ENCODE measurements around the gene SOAT2.
A peak's percentile ranks its signal among the peaks of the same experiment; 100 is the strongest.
"Not testable (repeated sequence)": the region's sequence is repeated elsewhere in the genome, so short reads cannot be mapped to it uniquely, and the experiment has no call there.

The SOAT2 gene

GRCh38 chr12:53160000-53160399 lies 56.7 kb downstream of the SOAT2 start:
- H4K91ac ChIP-seq (ENCODE audit: low read length): no peak overlapping the region
- 88% methylated on average over 16 of the region's 16 CpGs for WGBS
- no peak overlapping the region for H4K8ac ChIP-seq (ENCODE audit: low read length)
- no peak overlapping the region for H2BK15ac ChIP-seq (ENCODE audit: low read depth, poor library complexity, severe bottlenecking)
- no peak overlapping the region for H3K27ac ChIP-seq (ENCODE audit: low read length, poor library complexity, severe bottlenecking)
- no peak overlapping the region for H2BK120ac ChIP-seq (ENCODE audit: low read depth, low read length)
- DNase-seq: no peak
- H3K18ac ChIP-seq (ENCODE audit: low read depth in 1 of 2, low read length in 2 of 2): no peak overlapping the region
- H2AFZ ChIP-seq (ENCODE audit: low read depth, low read length): no peak overlapping the region
- H3K23ac ChIP-seq (ENCODE audit: low read length in 2 of 2): no peak overlapping the region
- H3K79me1 ChIP-seq (replicated peaks; ENCODE audit: low read length, poor library complexity, severe bottlenecking): no peaks in the 10 kb centered on the region
- H3K4me3 ChIP-seq (ENCODE audit: insufficient read depth in 1 of 2, low read depth in 1 of 2, low read length in 2 of 2): no peak overlapping the region
- H3K14ac ChIP-seq (ENCODE audit: low read length in 2 of 2): no peak overlapping the region
- no peak overlapping the region for H2AK5ac ChIP-seq (ENCODE audit: low read length, severe bottlenecking)
- no peak overlapping the region for H3K4ac ChIP-seq (ENCODE audit: low read depth in 1 of 2, low read length in 2 of 2)
- no peaks in the 10 kb centered on the region for H3K27me3 ChIP-seq (ENCODE audit: control insufficient read depth in 1 of 2, insufficient read depth in 1 of 2, low read length in 2 of 2)
- H3K9me3 ChIP-seq (ENCODE audit: control insufficient read depth, low read length): no peaks in the 10 kb centered on the region
- H3K4me1 ChIP-seq (ENCODE audit: control insufficient read depth, insufficient read depth, low read depth, low read length): no peaks in the 10 kb centered on the region
- H2BK5ac ChIP-seq (ENCODE audit: low read depth, low read length, poor library complexity, severe bottlenecking): no peak overlapping the region
- H3K4me2 ChIP-seq (ENCODE audit: low read length, poor library complexity, severe bottlenecking): no peak overlapping the region
- H3K36me3 ChIP-seq (ENCODE audit: control insufficient read depth in 1 of 2, insufficient read depth in 2 of 2, low read depth in 1 of 2, low read length in 2 of 2): peaks cover 15 to 28% of the 10 kb centered on the region in 2 experiments
- no peak overlapping the region for H2BK12ac ChIP-seq (ENCODE audit: low read length in 2 of 2)
- H3K9ac ChIP-seq (ENCODE audit: low read length): no peak overlapping the region

GRCh38 chr12:53160673-53161072 lies 57.4 kb downstream of the SOAT2 start:
- H4K8ac ChIP-seq (ENCODE audit: low read length): no peak overlapping the region
- DNase-seq: no peak
- no peak overlapping the region for H2BK120ac ChIP-seq (ENCODE audit: low read depth, low read length)
- H3K14ac ChIP-seq (ENCODE audit: low read length in 2 of 2): no peak overlapping the region
- H3K4me1 ChIP-seq (ENCODE audit: control insufficient read depth, insufficient read depth, low read depth, low read length): no peaks in the 10 kb centered on the region
- no peak overlapping the region for H3K23ac ChIP-seq (ENCODE audit: low read length in 2 of 2)
- no peaks in the 10 kb centered on the region for H3K79me1 ChIP-seq (replicated peaks; ENCODE audit: low read length, poor library complexity, severe bottlenecking)
- peak overlapping the region; percentile 31 for H2BK15ac ChIP-seq (ENCODE audit: low read depth, poor library complexity, severe bottlenecking)
- no peak overlapping the region for H2AK5ac ChIP-seq (ENCODE audit: low read length, severe bottlenecking)
- H3K9me3 ChIP-seq (ENCODE audit: control insufficient read depth, low read length): no peaks in the 10 kb centered on the region
- no peak overlapping the region for H2BK5ac ChIP-seq (ENCODE audit: low read depth, low read length, poor library complexity, severe bottlenecking)
- H3K36me3 ChIP-seq (ENCODE audit: control insufficient read depth in 1 of 2, insufficient read depth in 2 of 2, low read depth in 1 of 2, low read length in 2 of 2): peaks cover 15 to 30% of the 10 kb centered on the region in 2 experiments
- H2AFZ ChIP-seq (ENCODE audit: low read depth, low read length): no peak overlapping the region
- no peak overlapping the region for H3K27ac ChIP-seq (ENCODE audit: low read length, poor library complexity, severe bottlenecking)
- no peak overlapping the region for H3K4me2 ChIP-seq (ENCODE audit: low read length, poor library complexity, severe bottlenecking)
- H3K4me3 ChIP-seq (ENCODE audit: insufficient read depth in 1 of 2, low read depth in 1 of 2, low read length in 2 of 2): no peak overlapping the region
- H2BK12ac ChIP-seq (ENCODE audit: low read length in 2 of 2): no peak overlapping the region
- H3K9ac ChIP-seq (ENCODE audit: low read length): no peak overlapping the region
- no peak overlapping the region for H3K18ac ChIP-seq (ENCODE audit: low read depth in 1 of 2, low read length in 2 of 2)
- WGBS: 92% methylated on average over 2 of the region's 2 CpGs
- no peaks in the 10 kb centered on the region for H3K27me3 ChIP-seq (ENCODE audit: control insufficient read depth in 1 of 2, insufficient read depth in 1 of 2, low read length in 2 of 2)
- H3K4ac ChIP-seq (ENCODE audit: low read depth in 1 of 2, low read length in 2 of 2): no peak overlapping the region
- no peak overlapping the region for H4K91ac ChIP-seq (ENCODE audit: low read length)

- Histone ChIP-seq H3K4me3 (ENCODE audit: insufficient read depth in 1 of 2, low read depth in 1 of 2, low read length in 2 of 2) (no peak overlapping the region), H3K27me3 (ENCODE audit: control insufficient read depth in 1 of 2, insufficient read depth in 1 of 2, low read length in 2 of 2) (no peaks in the 10 kb centered on the region), H3K4me2 (ENCODE audit: low read length, poor library complexity, severe bottlenecking) (no peak overlapping the region), H2BK120ac (ENCODE audit: low read depth, low read length) (no peak overlapping the region), H2AK5ac (ENCODE audit: low read length, severe bottlenecking) (no peak overlapping the region), H3K36me3 (ENCODE audit: control insufficient read depth in 1 of 2, insufficient read depth in 2 of 2, low read depth in 1 of 2, low read length in 2 of 2) (peaks cover 15 to 31% of the 10 kb centered on the region in 2 experiments), H3K9ac (ENCODE audit: low read length) (no peak overlapping the region), H3K23ac (ENCODE audit: low read length in 2 of 2) (no peak overlapping the region), H2BK5ac (ENCODE audit: low read depth, low read length, poor library complexity, severe bottlenecking) (no peak overlapping the region), H4K91ac (ENCODE audit: low read length) (no peak overlapping the region), H3K79me1 (replicated peaks; ENCODE audit: low read length, poor library complexity, severe bottlenecking) (no peaks in the 10 kb centered on the region), H2BK15ac (ENCODE audit: low read depth, poor library complexity, severe bottlenecking) (peak overlapping the region; percentile 31), H3K4me1 (ENCODE audit: control insufficient read depth, insufficient read depth, low read depth, low read length) (no peaks in the 10 kb centered on the region), H4K8ac (ENCODE audit: low read length) (no peak overlapping the region), H3K18ac (ENCODE audit: low read depth in 1 of 2, low read length in 2 of 2) (no peak overlapping the region), H3K14ac (ENCODE audit: low read length in 2 of 2) (no peak overlapping the region), H2BK12ac (ENCODE audit: low read length in 2 of 2) (no peak overlapping the region), H2AFZ (ENCODE audit: low read depth, low read length) (no peak overlapping the region), H3K4ac (ENCODE audit: low read depth in 1 of 2, low read length in 2 of 2) (no peak overlapping the region), H3K9me3 (ENCODE audit: control insufficient read depth, low read length) (no peaks in the 10 kb centered on the region), H3K27ac (ENCODE audit: low read length, poor library complexity, severe bottlenecking) (no peak overlapping the region)
- WGBS: 95% methylated on average over 7 of the region's 8 CpGs
- DNase-seq: no peak
These were observed 58.0 kb downstream of the SOAT2 start for GRCh38 chr12:53161119-53161911.

GRCh38 chr12:53163008-53163407 lies 59.7 kb downstream of the SOAT2 start:
- not testable (repeated sequence) for H2BK12ac ChIP-seq (ENCODE audit: low read length in 2 of 2); H4K91ac ChIP-seq (ENCODE audit: low read length); H3K4ac ChIP-seq (ENCODE audit: low read depth in 1 of 2, low read length in 2 of 2); H3K9ac ChIP-seq (ENCODE audit: low read length); H2AK5ac ChIP-seq (ENCODE audit: low read length, severe bottlenecking); H3K9me3 ChIP-seq (ENCODE audit: control insufficient read depth, low read length); H3K4me1 ChIP-seq (ENCODE audit: control insufficient read depth, insufficient read depth, low read depth, low read length); H2BK5ac ChIP-seq (ENCODE audit: low read depth, low read length, poor library complexity, severe bottlenecking); H3K79me1 ChIP-seq (replicated peaks; ENCODE audit: low read length, poor library complexity, severe bottlenecking); H3K14ac ChIP-seq (ENCODE audit: low read length in 2 of 2); H3K27me3 ChIP-seq (ENCODE audit: control insufficient read depth in 1 of 2, insufficient read depth in 1 of 2, low read length in 2 of 2); H3K23ac ChIP-seq (ENCODE audit: low read length in 2 of 2); H3K18ac ChIP-seq (ENCODE audit: low read depth in 1 of 2, low read length in 2 of 2); H2BK15ac ChIP-seq (ENCODE audit: low read depth, poor library complexity, severe bottlenecking); H3K27ac ChIP-seq (ENCODE audit: low read length, poor library complexity, severe bottlenecking); H4K8ac ChIP-seq (ENCODE audit: low read length); H3K4me3 ChIP-seq (ENCODE audit: insufficient read depth in 1 of 2, low read depth in 1 of 2, low read length in 2 of 2); H2AFZ ChIP-seq (ENCODE audit: low read depth, low read length); H2BK120ac ChIP-seq (ENCODE audit: low read depth, low read length); DNase-seq; H3K4me2 ChIP-seq (ENCODE audit: low read length, poor library complexity, severe bottlenecking)
- H3K36me3 ChIP-seq (ENCODE audit: control insufficient read depth in 1 of 2, insufficient read depth in 2 of 2, low read depth in 1 of 2, low read length in 2 of 2): peaks cover 14 to 45% of the 10 kb centered on the region in 2 experiments
- 60% methylated on average over 1 of the region's 2 CpGs for WGBS
